ENCODE data around the gene RRAS. TPM values are rescaled to one million over a fixed set of nuclear protein-coding genes. Genes with fewer than 3 reads are reported as not detected.

RRAS gene
- total and polyA plus RNA-seq, 7 donors: 22.6 to 57.0 (median 48.4) TPM

GRCh38 chr19:49596407-49596806, 43.5 kb downstream of the RRAS start:
- no peak overlapping the region for H3K27ac ChIP-seq
- peaks cover 0 to 72% of the 10 kb centered on the region in 2 donors for H3K36me3 ChIP-seq (ENCODE audit: insufficient read depth in 1 of 2, low read depth in 1 of 2)
- H3K4me1 ChIP-seq: peaks cover 16% of the 10 kb centered on the region
- H3K27me3 ChIP-seq (ENCODE audit: insufficient read depth in 3 of 3, low read length in 2 of 3): no peaks in the 10 kb centered on the region
- WGBS, 3 donors: 83 to 92% (median 89%) methylated on average over 6 to 15 of the region's 15 CpGs
- no peak for TF ChIP-seq CTCF (IDR thresholded peaks at IDR 0.05)
- no peak for ATAC-seq
- intact Hi-C loops (cut with DNase I): no loop called here
- no peak overlapping the region for H3K4me3 ChIP-seq
- DNase-seq: no peak
- H3K9me3 ChIP-seq: no peaks in the 10 kb centered on the region

- WGBS, 3 donors: 79 to 84% (median 82%) methylated on average over 18 to 32 of the region's 32 CpGs
- Histone ChIP-seq H3K27ac (no peak overlapping the region), H3K36me3 (ENCODE audit: insufficient read depth in 1 of 2, low read depth in 1 of 2) (peaks cover 0 to 69% of the 10 kb centered on the region in 2 donors), H3K9me3 (no peaks in the 10 kb centered on the region), H3K4me1 (peaks cover 16% of the 10 kb centered on the region), H3K27me3 (ENCODE audit: insufficient read depth in 3 of 3, low read length in 2 of 3) (no peaks in the 10 kb centered on the region), H3K4me3 (no peak overlapping the region)
- TF ChIP-seq CTCF (IDR thresholded peaks at IDR 0.05): no peak
- DNase-seq (no peak), ATAC-seq (no peak)
- intact Hi-C loops (cut with DNase I): no loop called here
Observed at GRCh38 chr19:49595819-49596404, 44.0 kb downstream of the RRAS start.

- H3K36me3 ChIP-seq (ENCODE audit: insufficient read depth in 1 of 2, low read depth in 1 of 2): peaks cover 0 to 62% of the 10 kb centered on the region in 2 donors
- 89 to 93% (median 89%) methylated on average over 30 to 35 of the region's 35 CpGs for WGBS, 3 donors
Observed at GRCh38 chr19:49594993-49595818, 44.7 kb downstream of the RRAS start.

GRCh38 chr19:49594157-49594992, 45.6 kb downstream of the RRAS start:
- Histone ChIP-seq H3K4me1 (peaks cover 16% of the 10 kb centered on the region), H3K9me3 (no peaks in the 10 kb centered on the region), H3K27ac (peak overlapping the region; percentile 93), H3K36me3 (ENCODE audit: insufficient read depth in 1 of 2, low read depth in 1 of 2) (peaks cover 0 to 53% of the 10 kb centered on the region in 2 donors), H3K4me3 (peak overlapping the region; percentile 78), H3K27me3 (ENCODE audit: insufficient read depth in 3 of 3, low read length in 2 of 3) (no peaks in the 10 kb centered on the region)
- TF ChIP-seq CTCF (IDR thresholded peaks at IDR 0.05): no peak
- DNase-seq (peak; percentile 16 to 52), ATAC-seq (no peak)
- intact Hi-C loops (cut with DNase I): loop anchor here (5.0 kb wide), 1 partner anchor 43 kb away; no protein-coding TSS in a partner anchor
- 89 to 94% (median 90%) methylated on average over 35 of the region's 35 CpGs for WGBS, 3 donors

More at GRCh38 chr19:49594993-49595818, 44.7 kb downstream of the RRAS start:
- H3K27ac ChIP-seq: no peak overlapping the region
- DNase-seq (no peak), ATAC-seq (no peak)
- H3K9me3 ChIP-seq: no peaks in the 10 kb centered on the region
- peaks cover 16% of the 10 kb centered on the region for H3K4me1 ChIP-seq
- H3K27me3 ChIP-seq (ENCODE audit: insufficient read depth in 3 of 3, low read length in 2 of 3): no peaks in the 10 kb centered on the region
- TF ChIP-seq CTCF (IDR thresholded peaks at IDR 0.05): no peak
- no peak overlapping the region for H3K4me3 ChIP-seq
- intact Hi-C loops (cut with DNase I): loop anchor here (5.0 kb wide), 1 partner anchor 42 kb away; no protein-coding TSS in a partner anchor
